DMS153 treated with DMSO at 0.1 percent for 48 hours (cell line): ENCODE data around the gene CEP112.

Experiments
- DNase-seq: peaks from one replicate; lab custom pipeline; 2025; ENCODE audit not compliant: unreplicated experiment; lab: John Stamatoyannopoulos, UW

Gene CEP112

DNA sequence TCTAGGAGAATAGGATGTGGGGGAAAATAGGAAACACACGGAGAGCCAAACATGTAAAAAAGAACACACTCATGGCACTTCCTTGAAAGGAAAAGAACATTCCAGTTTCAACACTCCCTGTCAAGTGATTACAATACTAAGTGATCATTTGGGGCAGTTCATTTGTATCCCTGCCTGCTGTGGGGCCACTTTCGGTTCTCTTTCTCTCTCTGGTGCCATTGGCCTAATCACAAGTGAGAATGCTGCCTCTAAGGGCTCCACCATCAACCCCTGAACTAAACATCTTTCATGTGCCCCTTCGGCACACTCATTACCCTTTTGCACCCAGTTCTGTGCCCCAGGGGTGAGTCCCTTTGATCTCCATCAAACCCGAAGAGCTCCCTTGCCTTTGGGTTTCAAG lies 197.3 kb downstream of the CEP112 start:
- no peak for DNase-seq

DNA sequence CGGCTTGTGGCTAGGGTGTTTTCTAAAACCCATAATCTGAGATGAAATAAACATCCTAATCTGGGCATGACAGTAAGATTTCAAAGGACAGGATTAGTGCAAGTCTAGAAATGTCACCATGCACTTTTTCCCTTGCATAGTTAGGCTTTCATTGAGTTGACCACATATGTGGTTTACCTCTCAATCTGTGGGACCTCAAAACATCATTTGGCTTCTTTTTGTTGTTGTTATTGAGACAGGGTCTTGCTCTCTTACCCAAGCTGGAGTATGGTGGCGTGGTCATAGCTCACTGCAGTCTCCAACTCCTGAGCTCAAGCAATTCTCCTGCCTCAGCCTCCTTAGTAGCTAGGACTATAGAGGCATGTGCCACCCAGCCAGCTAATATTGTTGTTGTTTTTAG lies 197.8 kb downstream of the CEP112 start:
- no peak for DNase-seq

DNA sequence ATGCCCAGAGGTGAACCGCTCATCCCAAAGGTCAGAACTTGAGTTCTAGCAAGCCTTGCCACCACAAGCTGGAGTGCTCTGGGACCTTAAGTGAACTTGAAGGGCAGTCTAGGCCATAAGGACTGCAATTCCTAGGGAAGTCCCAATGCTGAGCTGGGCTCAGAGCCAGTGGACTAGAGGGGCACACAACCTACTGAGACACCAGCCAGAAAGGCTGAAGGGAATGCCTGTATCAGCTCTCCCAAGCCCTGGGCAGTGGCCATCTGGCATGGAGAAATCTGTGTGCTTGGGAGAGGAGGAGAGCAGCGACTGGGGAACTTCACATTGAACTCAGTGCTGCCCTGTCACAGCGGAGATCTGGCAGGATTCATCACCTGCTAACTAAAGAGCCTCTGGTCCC lies 201.3 kb downstream of the CEP112 start:
- no peak for DNase-seq

DNA sequence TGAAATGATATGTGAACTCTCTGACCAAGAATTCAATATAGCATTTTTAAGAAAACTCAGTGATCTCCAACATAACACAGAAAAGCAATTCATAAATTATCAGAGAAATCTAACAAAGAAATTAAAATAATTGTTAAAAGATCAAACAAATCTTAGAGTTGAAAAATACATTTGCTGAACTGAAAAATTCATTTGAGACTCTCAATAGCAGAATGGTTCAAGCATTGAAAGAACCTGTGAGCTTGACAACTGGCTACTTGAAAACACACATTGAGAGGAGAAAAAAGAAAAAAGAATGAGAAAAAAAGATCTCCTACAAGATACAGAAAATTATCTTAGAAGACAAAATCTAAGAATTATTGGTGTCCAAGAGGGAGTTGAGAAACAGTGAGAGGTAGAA lies 203.5 kb downstream of the CEP112 start:
- DNase-seq = no peak

DNA sequence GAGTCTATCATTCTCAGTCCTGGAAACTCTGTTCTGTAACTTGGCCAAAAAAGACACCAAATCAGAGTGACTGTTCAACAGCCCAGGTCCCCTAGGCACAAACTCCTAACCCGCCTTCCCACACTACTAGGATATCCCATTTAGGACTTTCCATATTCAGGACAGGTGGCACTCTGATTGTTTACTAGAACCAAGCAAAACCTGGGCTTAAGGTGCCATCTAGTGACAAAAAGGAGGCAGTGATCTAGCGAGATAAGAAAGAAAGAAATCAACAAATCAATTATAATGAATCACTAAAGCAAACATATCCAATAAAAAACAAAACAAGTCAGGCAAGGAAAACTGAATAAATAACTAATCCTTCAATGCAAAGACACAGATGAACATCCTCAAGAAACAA lies 203.9 kb downstream of the CEP112 start:
- peak; percentile 8 for DNase-seq

DNA sequence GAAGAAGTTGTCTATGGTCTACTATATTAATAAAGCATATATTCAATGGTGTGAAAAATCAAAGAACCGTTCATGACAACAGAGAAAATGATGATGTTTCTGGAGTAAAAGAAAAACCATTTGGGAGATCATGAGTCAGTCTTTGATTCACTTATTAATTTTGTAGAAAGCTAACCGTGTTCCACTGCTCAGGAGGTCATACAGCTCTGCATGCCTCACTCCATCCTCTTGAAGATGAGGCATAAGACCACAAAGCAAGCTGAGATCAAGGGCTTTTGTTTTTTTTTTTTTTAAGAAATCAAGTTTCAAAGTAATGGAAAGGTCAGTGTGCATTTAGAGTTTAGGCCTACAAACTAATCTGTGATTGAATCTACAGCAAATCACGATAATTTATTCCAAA lies 206.4 kb downstream of the CEP112 start:
- no peak for DNase-seq

DNA sequence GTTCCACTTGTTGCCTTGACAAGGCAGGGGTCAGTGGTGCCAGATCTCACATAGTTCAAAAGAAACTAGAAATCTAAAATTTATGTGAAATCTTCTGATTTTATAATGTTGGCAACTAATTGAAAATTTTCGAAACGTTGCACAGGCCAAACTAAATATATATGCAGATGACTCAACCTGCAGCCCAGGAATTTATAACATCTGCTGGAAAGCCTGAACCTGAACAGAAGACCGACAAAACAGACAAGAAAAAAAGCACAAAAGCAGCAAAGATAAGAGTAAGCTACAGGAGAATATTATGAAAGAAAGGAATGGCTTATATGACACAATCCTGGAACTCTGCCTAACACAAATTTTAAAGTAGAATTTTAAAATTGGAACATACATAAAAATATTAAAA lies 207.6 kb downstream of the CEP112 start:
- no peak for DNase-seq

DNA sequence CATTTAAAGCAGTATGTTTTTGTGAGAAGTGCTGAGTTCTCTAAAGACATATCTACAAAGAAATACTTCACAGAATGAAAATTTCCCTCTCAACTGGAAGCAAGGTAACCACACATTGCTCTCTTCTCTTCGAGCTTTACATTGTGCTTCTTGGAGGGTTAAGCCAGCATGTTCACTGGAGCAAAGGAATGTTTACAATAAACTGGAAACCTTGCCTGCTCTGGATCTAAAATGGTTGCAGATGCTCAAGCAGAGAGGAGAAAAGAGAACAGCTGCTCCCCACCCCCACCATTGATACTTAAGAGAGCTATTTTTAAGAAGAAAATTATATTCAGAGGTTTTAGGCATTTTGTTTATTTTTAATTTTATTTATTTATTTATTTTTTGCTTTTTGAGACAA lies 213.1 kb downstream of the CEP112 start:
- DNase-seq = no peak

DNA sequence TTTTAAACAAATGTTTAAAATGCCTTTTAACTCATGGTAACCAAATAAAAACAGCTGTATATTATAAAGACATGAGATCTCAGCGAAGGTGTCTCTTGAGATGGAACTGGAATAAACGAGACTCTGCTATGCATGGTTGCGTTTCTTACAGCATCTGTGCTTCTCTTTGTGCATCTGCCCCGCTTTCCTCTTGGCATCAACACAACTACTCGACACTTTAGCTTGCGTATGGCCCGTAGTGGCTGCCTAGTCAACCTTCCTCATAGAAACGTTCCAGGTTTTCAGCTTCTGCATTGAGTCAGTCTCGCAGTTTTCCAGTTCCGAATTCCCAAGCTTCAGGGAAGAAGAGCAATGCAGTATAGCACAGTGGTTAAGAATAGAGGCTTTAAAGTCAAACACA lies 214.9 kb downstream of the CEP112 start:
- no peak for DNase-seq

DNA sequence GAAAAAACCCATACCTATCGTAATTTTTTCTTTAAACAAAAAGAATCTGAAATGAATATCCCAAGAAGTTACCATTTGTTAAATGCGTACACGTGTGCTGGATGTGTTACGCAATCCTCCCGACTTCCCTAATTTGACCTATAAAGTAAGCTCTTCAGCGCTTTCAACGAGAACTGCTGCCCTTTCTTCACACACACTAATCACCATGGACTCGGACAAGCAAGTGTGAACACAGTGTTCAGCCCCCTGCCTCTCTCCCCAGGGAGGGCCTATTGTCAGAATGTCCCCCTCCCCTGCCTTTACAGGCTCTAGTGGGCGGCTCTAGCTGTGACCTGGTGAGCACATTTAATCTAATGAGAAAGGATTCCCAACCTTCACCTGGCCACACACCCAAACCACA lies 216.1 kb downstream of the CEP112 start:
- DNase-seq = no peak

DNA sequence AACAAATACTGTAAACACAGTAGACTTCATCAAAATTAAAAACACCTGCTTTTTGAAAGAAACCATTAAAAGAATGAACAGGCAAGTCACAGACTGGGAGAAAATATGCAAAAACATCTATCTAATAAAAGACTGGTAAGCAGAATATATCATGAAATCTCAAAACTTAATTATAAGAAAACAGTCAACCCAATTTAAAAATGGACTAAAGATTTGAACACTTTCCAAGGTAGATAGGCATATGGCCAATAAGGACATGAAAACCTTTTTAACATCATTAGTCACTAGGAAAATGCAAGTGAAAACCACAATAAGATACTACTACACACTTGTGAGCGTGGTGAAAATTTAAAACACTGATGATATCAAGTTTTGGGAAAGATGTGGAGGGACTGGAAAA lies 218.7 kb downstream of the CEP112 start:
- DNase-seq = no peak

DNA sequence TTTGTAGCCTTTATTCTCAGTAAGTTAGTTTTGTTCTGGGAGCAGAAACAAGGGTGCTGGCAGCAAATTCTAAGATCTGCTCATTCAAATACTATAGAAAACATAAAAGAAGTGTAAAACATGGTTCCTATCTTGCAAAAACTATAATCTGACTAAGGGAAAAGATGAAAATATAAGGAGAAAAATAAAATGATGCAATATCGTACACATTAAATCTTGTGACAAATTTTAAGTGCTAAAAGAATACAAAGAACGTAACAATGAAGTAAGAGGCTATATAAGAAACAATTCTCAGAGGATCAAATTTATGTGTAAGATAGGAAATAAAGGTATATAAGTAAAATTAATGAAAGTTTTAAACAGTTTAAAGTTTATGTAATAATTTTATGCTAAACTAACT lies 224.6 kb downstream of the CEP112 start:
- DNase-seq = no peak

DNA sequence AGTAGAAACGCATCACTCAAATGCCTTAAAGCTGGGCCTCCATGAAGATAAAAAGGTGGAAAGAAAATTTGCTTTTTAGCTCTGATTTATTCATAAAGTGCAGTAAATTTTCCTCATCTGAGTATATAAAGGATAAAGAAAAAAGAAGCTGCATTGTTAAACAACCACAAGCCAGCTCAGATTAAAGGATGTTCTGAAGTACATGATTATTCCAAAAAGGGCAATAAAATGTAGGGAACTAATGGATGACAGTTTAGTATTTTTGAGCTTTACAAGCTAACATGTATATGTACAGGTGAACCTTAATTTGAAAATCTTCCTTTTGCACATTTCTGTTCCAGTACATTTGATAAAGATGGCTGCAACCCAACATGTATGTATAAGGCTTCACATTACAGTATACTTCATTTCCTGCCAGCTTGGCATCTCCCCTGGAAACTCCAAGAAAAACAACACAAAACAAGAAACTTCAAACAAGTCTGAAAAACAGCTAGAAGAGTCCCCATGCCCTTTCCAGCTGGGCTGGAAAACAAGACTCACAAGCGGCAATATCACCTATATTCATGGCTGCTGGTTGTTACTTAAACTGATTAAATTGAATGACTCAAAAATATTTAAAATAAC lies 225.7 kb downstream of the CEP112 start:
- no peak for DNase-seq

DNA sequence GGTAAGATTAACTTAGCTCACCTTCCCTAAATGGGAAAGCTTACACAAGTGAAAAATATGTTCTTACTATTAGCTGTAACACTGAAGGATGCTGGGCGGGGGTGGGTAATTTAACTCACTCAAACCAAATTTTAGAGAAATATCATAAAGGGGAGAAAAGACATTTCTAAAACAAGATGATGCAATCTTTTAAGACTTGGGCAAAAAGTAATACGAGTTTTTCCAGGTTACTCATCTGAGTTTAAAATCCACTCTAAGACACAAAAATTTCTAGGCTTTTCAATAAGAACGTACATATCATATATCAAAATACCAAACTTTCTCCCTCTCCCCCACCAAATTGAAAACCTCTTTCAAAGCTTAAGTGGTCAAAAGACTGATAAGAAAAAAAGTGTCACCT lies 228.8 kb downstream of the CEP112 start:
- no peak for DNase-seq

DNA sequence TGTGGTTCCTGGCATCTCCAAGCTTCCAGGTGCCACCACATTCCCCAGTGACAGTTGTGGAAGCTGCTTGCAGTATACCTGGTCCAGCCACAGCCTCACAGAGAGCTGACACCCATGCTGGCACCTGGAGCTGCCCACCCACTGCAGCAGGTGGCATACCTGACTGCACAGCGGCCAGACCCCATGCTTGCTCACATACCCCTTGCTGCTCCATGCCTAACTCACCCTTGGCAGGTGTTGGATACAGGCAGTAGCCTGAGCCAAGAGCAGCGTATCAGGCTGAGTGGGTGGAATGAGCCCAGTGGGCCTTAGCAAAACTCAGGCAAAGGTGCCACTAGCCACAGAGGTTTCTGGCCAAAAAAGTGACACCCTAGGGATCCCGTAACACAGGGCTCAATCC lies 232.3 kb downstream of the CEP112 start:
- no peak for DNase-seq

DNA sequence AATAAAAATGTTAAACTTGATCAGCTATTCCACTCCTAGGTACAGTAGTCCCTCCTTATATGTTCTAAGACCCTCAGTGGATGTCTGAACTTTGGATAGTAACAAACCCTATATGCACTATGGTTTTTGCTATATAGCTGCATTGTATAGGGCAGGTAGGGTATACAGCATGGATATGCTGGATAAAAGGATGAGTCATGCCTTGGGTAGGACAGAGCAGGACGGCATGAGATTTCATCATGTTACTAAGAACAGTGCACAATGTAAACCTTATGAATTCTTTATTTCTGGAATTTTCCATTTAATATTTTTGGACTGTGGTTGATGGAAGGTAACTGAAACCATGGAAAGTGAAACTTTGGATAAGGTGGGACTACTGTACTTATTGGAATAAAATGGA lies 235.1 kb downstream of the CEP112 start:
- no peak for DNase-seq

DNA sequence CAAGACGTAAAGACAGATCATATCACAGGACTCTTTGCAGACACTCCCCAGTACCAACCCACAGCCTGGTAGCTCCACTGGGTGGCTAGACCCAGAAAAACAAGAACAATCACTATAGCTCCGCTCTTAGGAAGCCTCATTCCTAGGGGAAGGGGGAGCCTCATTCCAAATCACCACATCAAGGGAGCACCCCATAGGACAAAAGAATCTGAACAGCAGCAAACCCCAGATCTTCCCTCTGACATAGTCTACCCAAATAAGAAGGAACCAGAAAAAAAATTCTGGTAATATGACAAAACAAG lies 237.8 kb downstream of the CEP112 start:
- no peak for DNase-seq

DNA sequence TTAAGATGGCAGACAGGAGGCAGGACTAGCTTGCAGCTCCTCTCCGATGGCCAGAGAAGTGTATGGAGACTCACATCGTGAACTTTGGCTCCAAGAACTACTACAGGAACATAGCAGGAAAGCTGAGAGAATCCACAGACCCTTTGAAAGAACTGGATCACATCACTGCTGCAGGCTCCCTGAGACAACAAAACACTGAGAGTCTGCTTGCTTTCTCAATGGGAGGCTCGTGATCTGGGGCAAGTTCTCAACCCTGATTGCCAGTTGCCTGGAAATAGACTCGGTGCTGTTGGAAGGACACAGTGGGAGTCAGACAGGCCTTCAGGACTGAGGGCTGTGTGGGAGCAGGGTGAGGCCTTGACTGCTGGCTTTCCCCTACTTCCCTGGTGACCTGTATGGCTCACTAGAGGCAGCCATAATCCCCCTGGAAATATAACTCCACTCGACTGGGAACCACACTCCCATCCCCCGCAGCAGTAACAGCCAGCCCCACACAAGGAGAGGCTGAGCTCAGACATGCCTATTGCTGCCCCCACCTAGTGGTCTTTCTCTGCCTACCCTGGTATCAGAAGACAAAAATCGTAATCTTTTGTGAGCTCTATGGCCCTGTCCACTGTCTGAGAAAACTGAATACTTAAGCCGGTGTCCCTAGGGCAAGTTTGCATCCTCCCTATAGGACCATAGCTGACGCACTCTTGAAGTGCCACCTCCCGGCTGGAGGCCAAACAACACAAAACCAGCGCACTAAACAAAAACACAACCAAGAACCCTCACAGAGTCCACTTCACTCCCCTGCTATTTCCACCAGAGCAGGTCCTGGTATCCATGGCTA lies 238.4 kb downstream of the CEP112 start:
- DNase-seq = no peak

DNA sequence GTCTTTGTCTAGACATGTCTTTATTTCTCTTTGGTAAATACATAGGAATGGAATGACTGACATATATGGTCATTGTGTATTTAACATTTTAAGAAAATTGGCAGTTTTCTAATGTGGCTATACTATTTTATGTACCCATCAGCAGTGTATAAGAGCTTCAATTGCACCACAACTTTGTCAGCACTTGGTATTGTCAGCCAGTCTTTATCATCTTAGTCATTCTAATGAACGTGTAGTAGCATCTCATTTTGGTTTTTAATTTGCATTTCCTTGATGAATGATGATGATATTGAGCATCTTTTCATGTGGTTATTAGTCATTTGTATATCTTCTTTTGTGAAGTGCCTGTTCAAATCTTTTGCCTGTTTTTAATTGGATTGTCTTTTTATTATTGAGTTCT lies 239.3 kb downstream of the CEP112 start:
- DNase-seq = no peak

DNA sequence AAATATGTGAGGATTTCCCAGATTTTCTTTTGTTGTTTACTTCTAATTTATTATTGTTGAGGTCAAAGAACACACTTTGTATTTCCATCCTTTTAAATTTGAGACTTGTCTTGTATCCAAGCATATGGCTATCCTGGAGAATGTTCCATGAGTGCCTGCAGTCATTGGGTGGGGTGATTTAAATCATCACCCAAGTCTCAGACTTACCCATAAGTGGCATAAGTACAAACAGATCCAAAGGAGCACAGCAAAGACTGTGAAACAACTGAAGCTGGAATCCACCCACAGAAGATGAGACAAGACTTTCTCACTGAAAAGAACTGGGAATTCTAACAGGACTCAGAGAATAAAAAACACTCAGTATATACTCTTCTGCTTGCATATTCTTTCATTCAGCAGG lies 239.9 kb downstream of the CEP112 start:
- DNase-seq = no peak

DNA sequence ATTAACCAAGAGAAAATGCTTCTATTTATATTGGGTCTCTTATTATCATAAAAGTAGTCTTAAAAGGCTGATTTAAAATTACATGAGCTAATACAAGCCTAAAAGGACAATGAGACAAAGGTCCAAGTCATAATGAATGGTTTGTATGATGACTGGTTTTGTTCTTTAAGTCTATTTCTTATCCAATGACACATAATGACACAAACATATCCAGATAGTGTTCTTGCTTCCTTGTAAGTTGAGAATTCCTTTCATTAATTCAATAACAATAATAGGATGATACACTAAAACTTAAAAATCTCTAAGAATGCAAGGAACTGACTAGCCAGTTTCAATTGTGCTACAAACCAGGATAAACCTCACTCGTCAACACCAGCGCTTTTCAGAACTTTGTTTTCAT lies 244.1 kb downstream of the CEP112 start:
- no peak for DNase-seq

DNA sequence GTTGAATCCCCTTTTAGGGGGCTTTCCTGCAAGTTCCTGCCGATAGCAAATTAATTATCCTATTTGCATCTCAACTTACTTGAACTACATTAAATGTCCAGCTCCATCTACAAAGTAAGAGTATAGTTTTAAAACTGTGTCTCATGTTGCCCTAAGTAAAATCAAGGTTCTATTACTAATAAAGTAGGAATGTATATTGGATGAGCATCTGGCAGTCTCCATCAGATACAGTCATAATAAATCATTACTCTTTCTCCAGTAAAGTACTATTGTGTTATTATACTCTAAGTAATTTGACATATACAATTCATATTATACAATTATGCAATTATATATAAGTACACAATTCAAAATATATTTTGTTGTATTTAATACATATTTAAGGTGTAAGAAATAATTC lies 249.3 kb downstream of the CEP112 start:
- DNase-seq = no peak

DNA sequence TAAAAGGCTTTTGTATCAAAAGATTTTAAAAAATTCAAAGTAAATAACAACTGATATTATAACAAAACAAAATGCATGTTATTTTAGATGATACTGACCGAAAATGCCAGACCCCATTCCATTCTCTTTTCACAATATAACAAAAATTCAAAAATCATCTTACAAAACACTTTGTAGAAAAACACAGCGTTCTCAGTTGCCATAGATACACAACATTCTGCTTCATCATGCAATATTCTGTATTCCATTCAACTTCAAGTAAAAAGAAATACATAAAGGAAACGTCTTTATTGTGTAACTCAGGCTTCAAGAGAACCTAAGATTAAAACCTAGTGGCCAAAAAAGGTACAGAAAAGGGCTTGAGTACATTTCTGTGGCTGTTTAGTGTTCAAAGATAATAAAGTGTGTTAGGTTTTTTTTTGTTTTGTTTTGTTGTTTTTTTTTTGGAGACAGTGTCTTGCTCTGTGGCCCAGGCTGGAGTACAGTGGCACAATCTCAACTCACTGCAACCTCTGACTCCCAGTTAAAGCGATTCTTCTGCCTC lies 250.5 kb downstream of the CEP112 start:
- no peak for DNase-seq
